HEK293T (cell line): ENCODE results near the gene HDAC5.

Experiments used
- CTCF ChIA-PET: fragments of 350-600 bp; formaldehyde crosslinking; extraction: SDS; loops from one replicate; lab custom pipeline; 2021; ENCODE audit warnings: antibody characterized with exemption, inconsistent platforms; lab: Yijun Ruan, JAX
- POLR2A ChIA-PET: fragments of 350-600 bp; formaldehyde crosslinking; extraction: SDS; loops from one replicate; lab custom pipeline; 2020; ENCODE audit warnings: antibody characterized with exemption, inconsistent platforms; lab: Yijun Ruan, JAX
- DNase-seq: peaks from one replicate; pipeline ENCODE4 v3.0.0; 2012; ENCODE audit warnings: mixed read lengths; ENCODE audit errors: extremely low spot score
- ARNT ChIP-seq: fragments of 450-650 bp; IDR thresholded peaks from 2 replicates; pipeline ENCODE4 v1.6.1; 2017; ENCODE audit warnings: mild to moderate bottlenecking
- BHLHE40 ChIP-seq: fragments of 450-650 bp; IDR thresholded peaks from 2 replicates; pipeline ENCODE4 v1.6.1; 2016; ENCODE audit warnings: mild to moderate bottlenecking, moderate library complexity, borderline replicate concordance
- CTBP1 ChIP-seq: fragments of 450-650 bp; IDR thresholded peaks from 2 replicates; pipeline ENCODE4 v1.6.1; 2016; ENCODE audit warnings: borderline replicate concordance
- ELF4 ChIP-seq: fragments of 450-650 bp; IDR thresholded peaks from 2 replicates; pipeline ENCODE4 v1.6.1; 2017; ENCODE audit warnings: antibody characterized with exemption
- FOXA1 ChIP-seq: fragments of 450-650 bp; IDR thresholded peaks from 2 replicates; pipeline ENCODE4 v1.6.1; 2016; ENCODE audit warnings: mild to moderate bottlenecking
- FOXK2 ChIP-seq: fragments of 450-650 bp; IDR thresholded peaks from 2 replicates; pipeline ENCODE4 v1.6.1; 2016; ENCODE audit warnings: mild to moderate bottlenecking
- FOXM1 ChIP-seq: fragments of 450-650 bp; IDR thresholded peaks from 2 replicates; pipeline ENCODE4 v1.6.1; 2017; ENCODE audit warnings: mild to moderate bottlenecking, borderline replicate concordance
- HDGF ChIP-seq: fragments of 450-650 bp; IDR thresholded peaks from 2 replicates; pipeline ENCODE4 v1.6.1; 2017; ENCODE audit warnings: antibody characterized with exemption, borderline replicate concordance
- L3MBTL2 ChIP-seq: fragments of 450-650 bp; conservative IDR thresholded peaks from 2 replicates; pipeline ENCODE4 v1.6.1; 2016; ENCODE audit warnings: mild to moderate bottlenecking
- LEF1 ChIP-seq: fragments of 450-650 bp; IDR thresholded peaks from 2 replicates; pipeline ENCODE4 v1.6.1; 2017; ENCODE audit warnings: mild to moderate bottlenecking, borderline replicate concordance
- NFRKB ChIP-seq: fragments of 450-650 bp; IDR thresholded peaks from 2 replicates; pipeline ENCODE4 v1.6.1; 2016; ENCODE audit warnings: mild to moderate bottlenecking, moderate library complexity
- PKNOX1 ChIP-seq: fragments of 450-650 bp; IDR thresholded peaks from 2 replicates; pipeline ENCODE4 v1.6.1; 2016
- SP1 ChIP-seq: fragments of 450-650 bp; IDR thresholded peaks from 2 replicates; pipeline ENCODE4 v1.6.1; 2017
- SUZ12 ChIP-seq: fragments of 450-650 bp; IDR thresholded peaks from 2 replicates; pipeline ENCODE4 v1.6.1; 2016; ENCODE audit warnings: mild to moderate bottlenecking
- TARDBP ChIP-seq: fragments of 450-650 bp; IDR thresholded peaks from 2 replicates; pipeline ENCODE4 v1.6.1; 2016
- ZNF384 ChIP-seq: fragments of 450-650 bp; IDR thresholded peaks from 2 replicates; pipeline ENCODE4 v1.6.1; 2016

Gene HDAC5

GRCh38 chr17:44167181-44167861 lies 43.9 kb upstream of the HDAC5 start:
- TF ChIP-seq TARDBP (no peak), SUZ12 (no peak), FOXK2 (no peak), ARNT (no peak), ELF4 (no peak), LEF1 (no peak), L3MBTL2 (no peak), BHLHE40 (no peak), CTBP1 (no peak), PKNOX1 (no peak), HDGF (no peak)
- POLR2A ChIA-PET, result interaction anchor here (0.7 to 1.2 kb wide), 2 partner anchors 101 to 228 kb away, joined by 3 to 6 read pairs; partner anchors contain the start of gene LSM12
- CTCF ChIA-PET, result interaction anchor here (0.6 to 3.1 kb wide), 9 partner anchors 16 to 232 kb away, joined by 3 to 17 read pairs (median 5); partner anchors contain the start of genes HDAC5 and TMUB2
- DNase-seq, result no peak

- CTCF ChIA-PET, result no interaction called here
- POLR2A ChIA-PET, result interaction anchor here (0.6 kb wide), 1 partner anchor 58 kb away, joined by 3 read pairs; no protein-coding TSS in a partner anchor
- DNase-seq, result no peak
- TF ChIP-seq CTBP1, result no peak
- no peak for TF ChIP-seq ZNF384
- TF ChIP-seq TARDBP, result no peak
- no peak for TF ChIP-seq BHLHE40
- no peak for TF ChIP-seq FOXK2
- no peak for TF ChIP-seq SUZ12
- TF ChIP-seq ARNT, result no peak
- no peak for TF ChIP-seq HDGF
Observed at GRCh38 chr17:44164476-44164875, 41.0 kb upstream of the HDAC5 start.

GRCh38 chr17:44159519-44160210 lies 36.2 kb upstream of the HDAC5 start:
- TF ChIP-seq ELF4, result no peak
- no peak for TF ChIP-seq FOXA1
- TF ChIP-seq PKNOX1, result no peak
- TF ChIP-seq NFRKB, result no peak
- TF ChIP-seq L3MBTL2, result no peak
- TF ChIP-seq SP1, result no peak
- no peak for TF ChIP-seq ZNF384
- TF ChIP-seq ARNT, result no peak
- ChIA-PET CTCF (interaction anchor here (2.5 kb wide), 1 partner anchor 9 kb away, joined by 13 read pairs; no protein-coding TSS in a partner anchor), POLR2A (interaction anchor here (0.9 to 1.2 kb wide), 2 partner anchors 26 to 37 kb away, joined by 3 to 4 read pairs; partner anchors contain the start of genes HDAC5 and TMUB2)
- DNase-seq, result no peak

- TF ChIP-seq TARDBP, result no peak
- no peak for TF ChIP-seq HDGF
- TF ChIP-seq LEF1, result no peak
- TF ChIP-seq FOXA1, result no peak
- TF ChIP-seq CTBP1, result no peak
- TF ChIP-seq L3MBTL2, result no peak
- TF ChIP-seq NFRKB, result no peak
- no peak for TF ChIP-seq FOXK2
- TF ChIP-seq ARNT, result no peak
- no peak for TF ChIP-seq ELF4
- TF ChIP-seq PKNOX1, result no peak
- no peak for TF ChIP-seq SP1
- DNase-seq, result no peak
- CTCF ChIA-PET, result interaction anchor here (1.0 to 1.4 kb wide), 2 partner anchors 13 to 72 kb away, joined by 3 read pairs; no protein-coding TSS in a partner anchor
- POLR2A ChIA-PET, result no interaction called here
Observed at GRCh38 chr17:44155488-44155887, 32.0 kb upstream of the HDAC5 start.

- no peak for DNase-seq
- CTCF ChIA-PET, result interaction anchor here (0.9 kb wide), 1 partner anchor 17 kb away, joined by 11 read pairs; no protein-coding TSS in a partner anchor
- no peak for TF ChIP-seq FOXA1
- no peak for TF ChIP-seq PKNOX1
- TF ChIP-seq TARDBP, result no peak
- no peak for TF ChIP-seq ELF4
- TF ChIP-seq SP1, result no peak
- no peak for TF ChIP-seq FOXK2
- no peak for TF ChIP-seq ARNT
- no peak for TF ChIP-seq LEF1
- no peak for TF ChIP-seq FOXM1
- POLR2A ChIA-PET, result no interaction called here
Observed at GRCh38 chr17:44152875-44153274, 29.4 kb upstream of the HDAC5 start.
